GM12872 (cell line): ENCODE results near the gene SEC61B.

Experiments used
- TF ChIP-seq, protein P1 (sequence below): IDR thresholded peaks from 3 replicates; pipeline ENCODE4 v1.5.1; 2011; ENCODE audit warnings: low read depth, mild to moderate bottlenecking, low read length, moderate library complexity; ENCODE audit not compliant: insufficient read depth

Gene SEC61B

DNA sequence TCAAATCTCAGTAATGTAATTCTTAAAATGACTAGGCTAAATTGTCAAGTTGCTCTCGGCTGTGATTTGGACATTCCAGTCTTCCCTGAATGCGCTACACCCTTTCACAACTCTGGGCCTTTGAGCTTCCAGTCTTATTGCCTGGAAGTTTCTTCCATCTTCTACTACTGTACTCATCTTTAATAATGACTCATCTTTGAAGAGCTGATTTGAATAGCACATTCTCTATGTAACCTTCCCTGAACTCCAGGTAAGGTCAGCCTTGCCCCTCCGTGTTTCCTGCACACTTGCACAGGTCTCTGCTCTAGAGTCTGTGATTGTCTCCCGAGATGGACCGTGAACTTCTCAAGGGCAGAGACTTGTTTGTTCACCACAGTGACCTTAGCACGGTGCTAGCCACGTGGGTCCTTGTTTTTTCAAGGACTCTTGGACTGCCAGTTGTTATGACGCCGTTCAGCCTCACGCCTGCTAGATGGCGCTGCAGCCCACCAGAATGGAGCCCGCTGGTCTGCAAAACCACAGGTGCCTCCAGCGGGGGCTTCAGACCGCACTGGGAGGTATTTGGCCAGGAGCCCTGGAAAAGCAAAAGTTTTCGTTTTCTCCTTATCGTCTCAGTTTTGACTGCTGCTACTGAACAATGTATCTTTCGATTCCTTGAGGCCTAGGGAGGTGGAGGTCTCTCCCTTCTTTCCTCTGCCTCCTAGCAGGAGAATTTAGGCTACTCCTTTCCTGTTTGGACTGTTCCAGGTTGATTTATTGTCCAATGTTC lies 44.4 kb downstream of the SEC61B start:
- TF ChIP-seq, protein P1, sequence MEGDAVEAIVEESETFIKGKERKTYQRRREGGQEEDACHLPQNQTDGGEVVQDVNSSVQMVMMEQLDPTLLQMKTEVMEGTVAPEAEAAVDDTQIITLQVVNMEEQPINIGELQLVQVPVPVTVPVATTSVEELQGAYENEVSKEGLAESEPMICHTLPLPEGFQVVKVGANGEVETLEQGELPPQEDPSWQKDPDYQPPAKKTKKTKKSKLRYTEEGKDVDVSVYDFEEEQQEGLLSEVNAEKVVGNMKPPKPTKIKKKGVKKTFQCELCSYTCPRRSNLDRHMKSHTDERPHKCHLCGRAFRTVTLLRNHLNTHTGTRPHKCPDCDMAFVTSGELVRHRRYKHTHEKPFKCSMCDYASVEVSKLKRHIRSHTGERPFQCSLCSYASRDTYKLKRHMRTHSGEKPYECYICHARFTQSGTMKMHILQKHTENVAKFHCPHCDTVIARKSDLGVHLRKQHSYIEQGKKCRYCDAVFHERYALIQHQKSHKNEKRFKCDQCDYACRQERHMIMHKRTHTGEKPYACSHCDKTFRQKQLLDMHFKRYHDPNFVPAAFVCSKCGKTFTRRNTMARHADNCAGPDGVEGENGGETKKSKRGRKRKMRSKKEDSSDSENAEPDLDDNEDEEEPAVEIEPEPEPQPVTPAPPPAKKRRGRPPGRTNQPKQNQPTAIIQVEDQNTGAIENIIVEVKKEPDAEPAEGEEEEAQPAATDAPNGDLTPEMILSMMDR: peak; percentile 93

DNA sequence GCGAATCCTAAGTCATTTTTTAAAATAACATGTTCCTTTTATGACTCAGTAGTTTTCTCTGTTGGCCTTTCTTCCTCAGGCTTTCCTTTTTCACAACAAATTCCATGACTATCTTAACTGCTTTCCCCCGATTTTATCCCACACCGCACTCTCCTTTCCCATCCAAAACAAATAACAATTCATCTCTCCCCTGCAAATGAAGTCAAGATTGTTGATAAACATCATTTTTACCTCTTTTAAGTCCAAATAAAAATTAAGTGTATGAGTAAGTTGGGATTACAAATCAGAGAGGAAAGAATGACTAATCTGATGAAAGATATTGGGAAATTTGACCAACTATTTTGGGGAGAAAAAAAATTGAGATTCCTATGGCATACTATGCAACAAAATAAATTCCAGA lies 47.3 kb downstream of the SEC61B start:
- TF ChIP-seq, protein P1: no peak

DNA sequence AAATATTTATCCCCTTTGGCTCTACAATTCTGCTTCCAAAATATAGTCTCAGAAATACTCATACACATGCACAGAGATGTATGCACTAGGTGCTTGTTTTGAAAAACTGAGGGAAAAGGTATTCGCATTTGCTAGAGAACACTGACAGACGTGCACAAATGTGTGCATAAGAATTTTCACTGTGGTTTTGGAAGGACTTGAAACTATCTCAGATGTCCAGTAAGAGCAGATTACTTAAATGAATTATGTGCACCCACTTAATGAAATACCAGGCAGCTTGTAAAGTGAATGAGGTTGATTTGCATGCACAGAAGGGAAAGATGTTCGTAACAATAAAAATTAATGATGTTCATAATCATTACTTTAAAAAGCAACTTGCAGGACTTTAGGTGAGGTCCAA lies 48.4 kb downstream of the SEC61B start:
- TF ChIP-seq, protein P1: no peak

DNA sequence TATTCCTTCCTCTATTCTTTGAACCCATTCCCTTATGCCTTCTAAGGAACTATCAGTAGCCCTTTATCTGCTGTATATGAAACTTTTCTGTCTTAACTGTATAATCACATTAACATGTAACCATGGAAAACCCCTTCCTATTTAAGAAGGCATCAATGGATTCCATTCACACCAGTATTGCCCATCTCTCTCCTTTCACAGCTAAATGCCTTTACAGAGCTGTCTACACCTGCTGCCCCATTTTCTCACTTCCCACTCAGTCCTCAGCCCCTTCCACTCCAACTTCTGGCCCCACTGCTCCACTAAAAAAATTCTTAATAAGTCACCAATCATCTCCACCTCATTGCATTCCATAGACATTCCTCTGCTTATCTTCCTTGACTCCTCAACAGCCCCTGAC lies 50.8 kb downstream of the SEC61B start:
- TF ChIP-seq, protein P1: no peak

DNA sequence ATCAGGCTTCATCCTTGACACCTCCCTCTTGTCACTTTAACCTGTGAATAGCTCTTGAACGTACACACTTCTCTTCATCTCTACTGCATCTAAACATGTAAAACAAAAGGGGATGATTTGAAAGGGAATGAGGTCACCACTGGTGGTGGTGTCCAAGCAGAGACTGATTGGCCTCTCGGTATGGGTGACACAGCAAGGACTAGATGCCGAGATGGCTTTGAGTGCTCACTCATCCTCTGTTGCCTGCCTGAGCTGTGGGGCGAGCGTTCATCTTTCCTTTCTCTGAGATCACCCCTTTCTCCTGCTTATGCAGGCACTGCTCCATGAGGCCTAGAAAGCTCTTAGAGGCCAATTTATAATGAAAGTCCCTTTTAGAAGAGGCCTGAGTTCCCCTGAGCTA lies 51.9 kb downstream of the SEC61B start:
- TF ChIP-seq, protein P1: no peak

DNA sequence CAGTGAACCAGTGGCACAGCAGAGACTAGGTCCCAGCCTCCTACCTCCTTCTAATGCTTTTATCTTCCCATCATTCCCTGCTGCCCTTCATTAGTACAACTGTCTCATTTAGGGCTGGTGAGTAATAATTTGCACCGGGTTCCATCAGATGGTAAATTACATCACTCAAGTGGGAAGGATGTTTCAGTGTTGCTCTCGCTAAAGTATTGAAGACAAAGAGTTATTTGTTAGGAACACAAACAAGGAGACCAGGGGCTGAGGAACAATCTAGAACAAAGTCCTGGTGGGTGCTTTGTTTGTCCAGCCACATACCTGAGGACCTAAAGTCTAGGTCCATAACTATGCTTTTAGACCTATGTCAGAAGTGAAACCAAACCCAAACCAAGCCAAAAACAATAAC lies 52.4 kb downstream of the SEC61B start:
- TF ChIP-seq, protein P1: no peak
